Measurements from ENCODE around the gene DNAAF6.
"Not testable (repeated sequence)": the region's sequence is repeated elsewhere in the genome, so short reads cannot be mapped to it uniquely, and the experiment has no call there.

Gene DNAAF6

DNA sequence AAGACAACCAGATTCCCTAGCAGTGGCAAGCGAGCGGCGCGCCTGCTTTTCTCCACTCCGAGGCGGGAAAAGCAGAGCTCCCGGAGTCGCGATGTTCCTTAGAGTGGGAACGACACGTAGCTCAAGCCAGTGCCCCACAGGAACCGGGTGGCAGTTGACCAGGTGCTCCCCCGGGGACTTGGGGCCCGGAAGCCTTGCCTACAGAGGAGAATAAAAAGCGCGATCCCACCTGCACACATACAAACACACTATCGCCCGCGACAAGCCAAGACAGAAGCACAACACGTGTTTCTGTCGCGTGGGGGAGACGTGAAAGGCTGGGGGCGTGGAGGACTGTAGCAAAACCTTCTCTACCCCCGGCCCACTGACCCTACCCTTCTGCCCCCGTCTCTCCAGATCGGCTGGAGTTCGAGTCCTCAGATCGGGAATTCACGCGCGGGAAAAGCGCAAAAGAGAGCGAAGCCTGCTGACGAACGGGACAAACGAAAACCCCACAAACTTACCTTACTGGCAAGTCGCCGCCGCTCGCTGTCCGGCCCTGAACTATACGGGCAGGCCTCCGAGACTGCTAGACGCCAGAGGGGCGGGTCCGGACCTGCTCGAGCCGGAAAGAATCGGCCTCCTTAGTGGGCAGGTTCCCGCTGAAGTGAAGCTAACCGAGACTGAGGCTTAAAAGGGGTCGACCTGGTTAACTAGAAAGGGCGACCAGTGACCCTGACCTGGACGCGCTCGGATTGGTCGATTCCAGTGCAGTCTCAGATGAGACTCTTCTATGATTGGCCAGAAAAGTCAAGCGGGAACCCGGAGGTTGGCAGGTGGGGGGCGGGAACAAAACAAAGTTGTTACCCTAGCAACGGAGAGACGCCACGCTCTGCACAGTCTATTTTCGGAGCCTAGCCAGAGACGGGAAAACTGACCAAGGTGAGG is at the start of gene DNAAF6, which contains the start of gene NUP62CL:
DNAAF6 (plus strand) TSS at position 842 of the 927 bp plus-strand sequence. CDS start 6,265 bp downstream, outside the sequence.
NUP62CL (minus strand) TSS at position 664 of the 927 bp plus-strand sequence. CDS start 31,287 bp downstream, outside the sequence.
- peak; percentile 93 for DNase-seq

DNA sequence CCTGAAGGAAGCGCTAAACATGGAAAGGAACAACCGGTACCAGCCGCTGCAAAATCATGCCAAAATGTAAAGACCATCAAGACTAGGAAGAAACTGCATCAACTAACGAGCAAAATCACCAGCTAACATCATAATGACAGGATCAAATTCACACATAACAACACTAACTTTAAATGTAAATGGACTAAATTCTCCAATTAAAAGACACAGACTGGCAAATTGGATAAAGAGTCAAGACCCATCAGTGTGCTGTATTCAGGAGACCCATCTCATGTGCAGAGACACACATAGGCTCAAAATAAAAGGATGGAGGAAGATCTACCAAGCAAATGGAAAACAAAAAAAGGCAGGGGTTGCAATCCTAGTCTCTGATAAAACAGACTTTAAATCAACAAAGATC is 48.8 kb upstream of the DNAAF6 start:
- not testable (repeated sequence) for DNase-seq

DNA sequence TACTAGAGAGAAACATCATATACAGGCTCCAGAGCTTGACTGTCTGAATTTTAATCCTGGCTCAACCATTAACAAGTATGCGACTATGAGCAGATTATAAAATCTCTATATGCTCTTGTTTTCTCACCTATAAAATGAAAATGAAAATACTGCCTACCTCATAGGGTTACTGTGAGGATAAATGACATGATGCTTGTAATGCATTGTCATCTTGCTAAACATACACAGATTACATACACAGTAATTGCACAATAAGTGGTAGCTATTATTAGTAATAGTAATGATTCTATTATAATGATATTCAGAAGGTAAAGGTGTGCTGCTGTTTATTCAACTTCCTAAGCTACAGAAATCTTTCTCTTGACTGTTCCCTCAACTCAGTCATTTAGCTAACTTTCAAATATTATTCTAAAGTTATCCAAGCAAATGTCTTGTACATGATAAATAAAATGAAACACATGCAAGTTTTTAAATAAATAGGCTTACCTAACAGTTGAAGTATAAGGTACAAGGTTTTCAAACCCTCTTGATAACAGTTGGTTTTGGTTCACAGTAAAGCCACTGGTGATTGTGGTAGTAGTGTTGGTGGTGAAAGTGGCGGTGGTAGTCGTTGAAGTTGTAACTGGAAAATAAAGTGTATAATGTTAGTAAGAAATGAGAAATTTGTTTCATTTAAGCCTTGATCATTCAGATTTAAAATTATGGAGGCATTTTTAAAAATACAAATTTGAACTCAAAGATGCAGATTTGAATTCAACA is 39.1 kb upstream of the DNAAF6 start:
- no peak for DNase-seq

DNA sequence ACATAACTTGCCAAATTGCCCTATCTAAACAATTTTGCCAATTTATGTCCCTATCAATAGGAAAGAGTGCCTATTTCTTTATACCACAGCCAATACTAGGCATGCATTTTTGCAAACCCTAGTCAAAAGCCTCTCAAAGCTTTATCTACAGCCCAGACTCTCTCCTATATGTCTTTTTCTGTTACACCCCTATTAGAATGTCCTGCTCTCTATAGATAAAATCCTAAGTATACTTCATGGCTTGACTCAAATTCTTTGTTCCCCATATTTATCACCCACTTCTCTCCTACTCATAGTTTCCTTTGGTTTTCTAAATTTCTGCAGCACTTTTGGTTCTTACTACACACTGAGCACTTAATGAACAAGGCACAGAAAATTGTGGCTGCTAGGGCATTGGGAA is 38.2 kb upstream of the DNAAF6 start:
- DNase-seq = no peak

DNA sequence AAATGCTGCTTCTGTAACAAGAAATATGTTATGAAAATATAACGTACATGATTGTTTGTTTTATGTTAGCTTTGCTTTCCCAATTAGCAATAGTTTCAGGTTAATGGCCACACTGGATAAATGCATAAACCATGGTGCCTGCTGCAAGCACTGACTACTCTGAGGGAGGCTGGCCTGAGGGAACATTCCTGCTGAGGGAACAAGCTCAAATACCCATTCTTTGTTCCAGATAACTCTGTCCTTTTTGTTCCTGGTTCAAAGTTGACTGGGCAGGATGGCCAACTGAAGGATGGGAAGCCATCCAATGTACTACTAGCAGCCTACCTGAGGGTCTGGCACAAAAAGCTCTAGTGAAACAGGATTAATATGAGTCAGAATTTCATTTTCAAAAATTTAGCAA is 37.7 kb upstream of the DNAAF6 start:
- DNase-seq = no peak

DNA sequence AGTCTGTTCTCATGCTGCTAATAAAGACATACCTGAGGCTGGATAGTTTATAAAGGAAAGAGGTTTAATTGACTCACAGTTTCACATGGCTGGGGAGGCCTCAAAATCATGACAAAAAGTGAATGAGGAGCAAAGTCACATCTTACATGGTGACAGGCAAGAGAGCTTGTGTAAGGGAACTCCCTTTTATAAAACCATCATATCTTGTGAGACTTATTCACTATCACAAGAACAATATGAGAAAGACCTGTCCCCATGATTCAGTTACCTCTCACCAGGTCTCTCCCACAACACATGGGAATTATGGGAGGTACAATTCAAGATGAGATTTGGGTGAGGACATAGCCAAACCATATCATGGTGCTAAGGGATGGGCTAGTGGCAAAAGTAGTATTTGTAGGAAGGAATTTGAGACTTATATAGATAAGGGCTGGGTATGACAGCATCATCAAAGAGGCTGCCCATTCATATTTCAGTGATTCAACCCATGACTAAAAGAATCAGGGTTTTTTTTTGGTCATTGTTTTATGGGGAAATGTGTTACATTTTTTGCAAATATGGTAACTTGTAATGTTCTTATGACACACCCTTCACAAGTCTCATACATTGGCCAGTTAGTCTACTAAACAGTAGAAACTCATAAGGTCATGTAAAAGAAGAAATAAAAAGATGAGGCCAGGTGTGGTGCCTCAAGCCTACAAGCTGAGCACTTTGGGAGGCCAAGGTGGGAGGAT is 34.9 kb upstream of the DNAAF6 start:
- no peak for DNase-seq

DNA sequence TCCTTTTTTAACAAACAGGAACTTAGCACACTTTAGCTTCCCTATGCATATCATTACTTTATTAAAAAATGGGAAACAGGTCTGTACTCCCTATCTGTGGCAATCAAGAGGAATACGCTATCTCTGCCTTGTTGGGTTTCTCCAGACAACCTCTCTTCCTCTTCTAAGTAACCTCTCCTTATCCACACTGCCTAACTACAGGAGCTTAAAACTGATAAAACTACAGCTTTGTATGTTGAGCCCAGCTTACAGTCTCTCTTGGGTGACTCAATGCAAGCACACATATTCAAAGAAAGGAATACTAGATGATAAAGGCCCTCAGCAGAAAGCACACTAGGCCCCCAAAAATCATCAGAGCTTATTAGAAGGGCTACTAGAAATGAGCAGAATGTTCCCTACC is 9.1 kb upstream of the DNAAF6 start:
- no peak for DNase-seq

DNA sequence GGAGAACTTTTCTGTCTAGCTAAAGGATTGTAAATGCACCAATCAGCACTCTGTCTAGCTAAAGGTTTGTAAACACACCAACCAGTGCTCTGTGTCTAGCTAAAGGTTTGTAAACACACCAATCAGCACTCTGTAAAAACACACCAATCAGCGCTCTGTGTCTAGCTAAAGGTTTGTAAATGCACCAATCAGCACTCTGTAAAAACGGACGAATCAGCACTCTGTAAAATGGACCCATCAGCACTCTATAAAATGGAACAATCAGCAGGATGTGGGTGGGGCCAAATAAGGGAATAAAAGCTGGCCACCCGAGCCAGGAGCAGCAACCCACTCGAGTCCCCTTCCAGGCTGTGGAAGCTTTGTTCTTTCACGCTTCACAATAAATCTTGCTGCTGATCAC is 8.3 kb upstream of the DNAAF6 start:
- not testable (repeated sequence) for DNase-seq

DNA sequence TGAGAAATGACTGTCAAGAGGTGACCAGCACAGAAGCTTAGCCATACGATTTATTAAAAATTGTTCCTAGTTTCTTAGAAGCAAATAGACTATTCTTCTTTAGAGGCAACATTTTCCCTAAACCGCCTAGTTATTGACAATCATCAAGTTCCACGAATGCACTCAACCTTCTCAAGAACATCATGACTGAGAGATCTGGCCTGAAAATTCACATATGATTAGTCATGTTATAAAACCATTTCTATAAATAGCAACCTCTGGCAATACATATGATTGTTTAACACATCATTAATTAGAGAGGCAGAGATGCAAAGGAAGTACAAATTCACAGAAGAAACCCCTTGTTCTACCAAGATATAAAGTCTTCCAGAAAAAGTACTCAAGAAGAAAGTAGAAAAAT is 6.9 kb upstream of the DNAAF6 start:
- DNase-seq = no peak

DNA sequence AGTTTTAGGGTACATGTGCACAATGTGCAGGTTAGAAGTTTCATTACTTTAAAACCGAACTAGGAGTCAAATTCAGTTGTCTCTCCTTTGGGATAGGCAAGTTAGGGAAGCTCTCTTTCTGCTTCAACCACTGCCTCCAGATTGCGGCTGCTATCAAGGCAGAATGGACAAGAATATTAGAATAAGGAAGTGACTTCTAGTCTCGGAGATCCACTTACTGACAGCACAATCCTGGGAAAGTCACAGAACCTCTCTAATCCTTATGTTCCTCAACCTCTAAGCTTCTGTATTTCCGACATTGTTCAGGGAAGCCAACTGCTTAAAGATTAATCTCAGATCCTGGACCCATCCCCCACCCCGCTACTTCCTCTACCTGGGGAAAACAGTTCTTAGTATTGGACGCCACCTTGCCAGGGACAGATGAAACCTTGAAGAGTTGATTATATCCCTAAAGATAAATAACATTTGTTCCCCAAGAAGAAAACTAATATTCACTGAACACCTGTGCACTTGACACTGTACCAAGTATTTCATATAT is 2.3 kb upstream of the DNAAF6 start:
- no peak for DNase-seq

DNA sequence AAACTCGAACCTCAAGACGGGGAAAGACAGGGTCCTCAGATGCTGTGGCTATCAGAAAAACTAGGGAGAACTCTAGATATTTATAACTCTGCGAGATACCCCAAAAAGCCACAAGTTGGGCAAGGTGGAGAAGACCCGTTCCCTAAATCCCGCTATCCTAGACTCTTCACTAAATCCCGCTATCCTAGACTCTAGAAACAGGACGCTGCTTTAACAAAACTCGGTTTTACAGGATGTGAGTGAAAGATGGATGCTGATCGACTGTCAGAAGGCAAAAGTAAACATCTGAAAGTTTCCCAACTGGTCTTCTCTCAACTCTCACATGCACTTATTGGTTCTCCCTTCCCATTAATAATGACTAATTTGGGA is 270 bp downstream of the DNAAF6 start:
- DNase-seq = no peak

DNA sequence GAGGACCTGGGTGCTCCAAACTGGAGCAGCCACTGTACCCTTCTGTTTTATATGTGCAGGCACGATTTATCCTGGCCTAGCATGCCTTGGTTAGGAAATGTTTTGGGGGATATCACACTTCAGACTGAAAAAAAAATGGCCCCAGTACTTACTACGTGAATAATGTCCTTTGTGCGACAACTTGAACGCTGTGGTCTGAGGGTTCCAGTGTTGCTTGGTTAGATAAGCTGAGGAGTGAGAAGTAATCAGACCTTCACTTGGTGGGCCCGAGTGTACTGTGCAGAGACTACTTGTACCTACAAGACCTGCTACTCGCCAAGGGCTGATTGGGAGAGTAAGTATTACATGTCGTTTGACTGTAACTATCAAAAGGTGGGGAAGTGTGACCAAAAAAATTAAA is 678 bp downstream of the DNAAF6 start:
- DNase-seq = no peak

DNA sequence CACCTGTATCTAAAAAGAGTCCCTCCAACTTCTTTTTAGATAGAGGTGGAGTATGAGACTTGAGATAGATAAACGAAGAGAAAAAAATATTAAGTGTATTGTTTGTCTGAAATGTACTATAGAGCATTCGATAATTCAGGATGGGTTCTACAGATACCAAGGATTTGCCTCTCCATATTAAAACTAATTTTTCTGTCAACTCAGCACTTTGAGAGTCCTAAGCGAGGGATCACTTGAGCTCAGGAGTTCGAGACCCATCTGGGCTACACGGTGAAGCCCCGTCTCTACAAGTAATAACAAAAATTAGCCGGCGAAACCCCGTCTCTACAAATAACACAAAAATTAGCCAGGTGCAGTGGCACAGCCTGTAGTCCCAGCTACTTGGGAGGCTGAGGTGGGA is 1.5 kb downstream of the DNAAF6 start:
- no peak for DNase-seq

DNA sequence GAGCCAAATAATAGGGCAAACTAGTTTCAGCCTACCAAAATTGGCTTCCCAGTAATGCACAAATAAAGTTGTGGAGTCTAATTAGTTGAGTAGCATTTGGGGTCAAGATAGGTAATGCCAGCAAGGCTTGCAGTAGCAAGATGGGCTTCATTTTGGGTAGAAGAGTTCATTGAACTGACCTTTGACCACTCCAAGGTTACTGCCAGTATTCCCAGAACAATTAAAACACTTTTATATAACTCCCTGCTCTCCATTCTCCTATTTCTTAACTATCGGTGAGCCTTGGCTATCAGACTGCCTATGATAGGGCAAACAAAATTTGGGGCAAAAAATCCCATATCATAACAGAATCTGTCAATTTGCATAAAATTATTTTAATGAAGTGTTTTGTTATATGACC is 7.1 kb downstream of the DNAAF6 start:
- DNase-seq = no peak

DNA sequence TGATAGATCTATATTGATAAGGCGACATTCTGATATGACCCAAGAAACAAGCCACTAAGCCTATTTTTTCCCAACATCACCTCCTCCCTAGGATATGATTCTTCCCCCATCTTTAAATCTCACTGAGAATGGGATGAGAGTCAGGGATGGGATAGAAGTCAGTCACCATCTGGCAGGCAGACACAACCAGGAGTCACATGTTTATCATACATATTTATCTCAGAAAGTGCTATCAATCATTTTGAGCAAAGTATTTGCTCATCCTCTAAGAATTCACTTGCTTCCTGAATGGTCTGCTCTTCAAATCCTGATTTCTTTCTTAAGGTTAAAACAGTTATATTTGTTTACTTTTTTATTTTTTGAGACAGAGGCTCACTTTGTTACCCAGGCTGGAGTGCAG is 20.3 kb downstream of the DNAAF6 start:
- no peak for DNase-seq

DNA sequence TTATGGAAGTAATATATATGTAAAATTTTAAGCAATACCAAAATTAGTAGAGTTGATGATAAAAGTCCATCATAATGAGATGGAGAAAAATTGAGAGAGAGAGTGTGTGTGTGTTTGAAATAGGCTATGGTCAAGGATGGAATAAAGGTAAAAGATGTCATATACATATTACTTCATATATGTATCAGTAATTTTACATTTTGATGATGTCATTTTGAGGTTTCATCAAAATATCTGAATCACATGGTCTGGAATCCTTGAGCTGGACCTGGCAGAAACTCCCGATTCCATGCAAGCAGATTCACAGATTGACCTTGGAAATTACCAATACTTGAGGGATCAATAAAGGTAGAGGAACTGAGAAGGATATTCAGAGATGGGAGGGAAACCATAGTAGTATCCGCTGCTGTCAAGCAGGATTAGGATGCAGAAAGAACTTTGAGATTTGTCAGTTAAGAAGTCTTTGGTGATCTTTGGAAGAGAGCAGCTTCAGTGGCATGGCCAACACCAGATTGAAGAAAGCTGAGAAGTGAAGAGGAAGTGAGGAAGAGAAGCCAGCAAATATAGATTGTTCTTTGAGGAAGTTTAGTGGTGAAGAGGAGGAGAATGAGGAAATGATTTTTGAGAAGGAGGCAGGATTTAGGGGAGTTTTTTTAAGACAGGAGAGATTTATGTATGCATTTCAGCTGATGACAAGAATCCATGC is 21.5 kb downstream of the DNAAF6 start:
- no peak for DNase-seq

DNA sequence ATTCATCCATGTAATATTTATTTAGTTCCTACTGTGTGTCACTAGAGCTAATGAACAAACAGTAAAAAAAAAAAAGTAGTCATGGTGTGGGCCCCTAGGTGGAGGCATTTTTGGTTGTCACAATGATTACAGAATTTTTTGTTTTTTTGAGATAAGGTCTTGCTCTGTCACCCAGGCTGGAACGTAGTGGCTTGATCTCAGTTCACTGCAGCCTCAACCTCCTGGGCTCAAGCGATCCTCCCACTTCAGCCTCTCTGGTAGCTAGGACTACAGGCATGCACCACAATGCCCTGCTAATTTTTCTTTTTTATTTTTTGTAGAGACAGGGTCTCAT is 22.0 kb downstream of the DNAAF6 start:
- DNase-seq = no peak

DNA sequence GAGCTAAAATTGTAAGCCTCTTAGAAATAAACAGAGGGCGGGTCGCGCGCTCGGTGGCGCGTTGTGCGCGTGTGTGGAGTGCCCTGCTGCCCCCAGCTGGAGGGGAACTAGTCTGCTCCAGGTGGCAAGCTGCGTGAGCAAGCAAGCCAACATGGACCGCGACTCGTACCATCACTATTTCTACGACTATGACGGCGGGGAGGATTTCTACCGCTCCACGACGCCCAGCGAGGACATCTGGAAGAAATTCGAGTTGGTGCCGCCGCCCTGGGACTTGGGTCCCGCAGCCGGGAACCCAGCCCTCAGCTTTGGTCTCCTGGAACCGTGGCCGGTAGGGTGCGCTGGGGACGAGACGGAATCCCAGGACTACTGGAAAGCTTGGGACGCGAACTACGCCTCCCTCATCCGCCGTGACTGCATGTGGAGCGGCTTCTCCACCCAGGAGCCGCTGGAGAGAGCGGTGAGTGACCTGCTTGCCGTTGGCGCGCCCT is 66.1 kb downstream of the DNAAF6 start:
- DNase-seq = no peak

DNA sequence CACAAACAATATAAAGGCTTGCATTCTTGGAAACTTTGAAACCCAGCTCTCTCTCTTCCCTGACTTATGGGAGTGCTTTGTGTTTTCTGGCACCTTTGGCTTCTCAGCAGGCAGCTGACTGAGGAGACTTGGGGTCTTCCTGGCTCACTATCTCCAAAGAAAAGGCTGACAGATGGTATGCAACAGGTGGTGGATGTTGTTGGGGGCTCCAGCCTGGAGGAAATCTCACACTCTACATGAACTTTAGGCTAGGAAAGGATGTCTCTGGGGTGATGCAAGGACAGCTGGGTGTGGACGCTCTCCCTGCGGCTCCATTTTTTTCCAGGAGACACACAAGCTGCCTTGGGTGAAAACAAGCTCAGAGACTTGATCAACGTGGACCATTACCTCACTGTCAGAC is 67.4 kb downstream of the DNAAF6 start:
- DNase-seq = no peak

DNA sequence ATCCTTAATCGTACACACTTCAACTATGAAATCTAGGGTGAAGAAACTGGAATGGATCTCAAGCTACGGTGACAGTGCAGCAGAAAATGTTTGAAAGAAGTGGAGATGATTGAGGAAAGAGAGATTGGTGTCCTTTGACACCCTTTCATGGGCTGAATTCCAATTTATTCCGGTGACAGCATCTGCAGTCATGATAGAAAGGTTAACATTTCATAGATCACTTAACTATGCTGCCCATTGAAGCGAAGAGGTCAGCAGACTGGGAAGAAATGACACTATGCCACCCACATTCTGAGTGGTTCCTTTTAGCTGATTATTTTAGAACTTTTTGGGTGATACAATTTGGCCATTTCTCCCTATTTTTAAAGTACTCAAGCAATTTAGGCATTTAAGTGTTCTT is 82.3 kb downstream of the DNAAF6 start:
- no peak for DNase-seq

DNA sequence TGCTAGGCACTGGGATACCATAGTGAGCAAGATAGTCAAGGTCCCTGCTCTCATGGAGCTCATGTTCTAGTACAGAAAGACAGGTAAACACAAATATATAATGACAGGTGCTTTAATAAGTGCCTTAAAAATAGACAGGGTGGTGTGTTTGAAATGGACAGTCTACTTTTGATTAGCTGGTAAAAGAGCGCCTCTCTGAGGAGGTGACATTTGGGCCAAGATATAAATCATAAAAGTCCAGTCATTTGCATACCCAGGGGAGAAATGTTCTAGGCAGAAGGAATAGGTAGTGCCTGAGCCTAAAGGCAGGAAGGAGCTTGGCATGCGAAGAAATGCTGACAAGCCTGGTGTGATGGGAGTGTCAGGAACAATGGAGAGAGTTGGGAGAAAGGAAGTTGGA is 83.6 kb downstream of the DNAAF6 start:
- no peak for DNase-seq

DNA sequence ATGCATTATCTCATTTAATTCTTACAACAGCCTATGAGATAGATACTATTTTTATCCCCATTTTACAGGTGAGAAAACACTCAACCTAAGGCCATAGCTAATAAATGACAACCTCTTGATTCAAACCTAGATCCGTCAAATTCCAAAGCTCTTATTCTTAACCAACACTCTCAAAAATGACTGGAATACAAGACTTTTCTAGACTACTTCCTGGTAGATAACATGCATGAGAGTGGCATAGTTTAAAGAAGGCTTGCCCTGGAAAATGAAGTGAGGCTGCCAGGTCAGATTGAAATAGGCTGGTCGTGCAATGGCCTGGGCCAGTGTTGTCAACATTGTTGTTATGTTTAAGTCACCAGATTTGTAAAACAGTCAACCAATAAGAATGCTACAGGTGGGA is 86.6 kb downstream of the DNAAF6 start:
- no peak for DNase-seq

Measured in NCI-H1436 (cell line).